GM23248 (cell line): Measurements from ENCODE around the gene LAMA2.

Experiments used
- EZH2 ChIP-seq: fragments of 200-600 bp; sonication (generic); IDR thresholded peaks from 2 replicates; pipeline ENCODE4 v1.6.1; 2018; ENCODE audit warnings: antibody characterized with exemption, mild to moderate bottlenecking; ENCODE audit not compliant: insufficient read depth, poor library complexity, severe bottlenecking
- EZH2phosphoT487 ChIP-seq: fragments of 200-600 bp; sonication (generic); IDR thresholded peaks from 2 replicates; pipeline ENCODE4 v1.6.1; 2018; ENCODE audit warnings: antibody characterized with exemption, moderate library complexity, mild to moderate bottlenecking, low read depth; ENCODE audit not compliant: insufficient read depth

GRCh38 chr6:129029778-129030177 is 146.8 kb downstream of the LAMA2 start:
- TF ChIP-seq EZH2 (no peak), EZH2phosphoT487 (no peak)
